HG02623 (cell line): ENCODE results near the gene NNAT.

Experiments
- ATAC-seq: cut with Tn5 transposase; IDR thresholded peaks from one replicate; pipeline ENCODE4 v1.9.1; 2021; ENCODE audit warnings: moderate library complexity; ENCODE audit not compliant: unreplicated experiment

The NNAT gene

DNA sequence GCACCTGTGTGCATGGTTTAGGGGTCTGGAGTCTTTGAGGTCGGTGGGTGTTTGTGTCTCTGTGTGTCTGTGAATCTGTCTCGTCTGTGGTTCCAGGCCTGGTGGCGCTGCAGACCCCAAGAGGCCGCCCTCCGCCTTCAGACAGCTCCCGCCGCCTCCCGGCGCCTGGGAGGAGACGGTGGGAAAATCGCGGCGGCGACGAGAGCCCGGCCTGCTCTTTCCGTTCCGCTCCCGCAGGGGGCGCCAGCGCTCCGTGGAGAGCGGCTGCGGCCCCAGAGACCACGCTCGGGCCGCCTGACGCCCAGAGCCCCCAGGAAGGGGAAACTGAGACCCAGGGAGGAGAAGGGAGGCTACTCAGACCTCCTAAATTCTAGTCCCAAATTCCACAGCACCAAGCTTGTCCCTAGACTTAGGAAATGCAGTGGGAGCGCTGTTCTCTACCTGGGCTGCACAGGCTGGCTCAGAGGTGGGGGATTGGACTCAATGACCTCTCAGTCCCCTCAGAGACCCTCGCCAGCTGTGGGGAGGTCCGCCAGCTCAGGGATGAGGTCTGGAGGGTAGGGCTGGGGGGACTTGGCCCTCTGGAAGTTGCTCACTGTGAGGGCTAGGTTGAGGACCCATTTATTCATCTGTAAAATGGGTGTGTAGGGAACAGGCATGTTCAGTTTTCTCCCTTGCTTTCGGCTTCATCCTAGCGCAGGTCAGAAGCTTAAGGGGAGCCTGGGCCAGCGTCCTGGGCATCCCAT lies 43.5 kb downstream of the NNAT start:
- ATAC-seq = no peak

GRCh38 chr20:37565134-37565811 lies 44.2 kb downstream of the NNAT start:
- no peak for ATAC-seq

DNA sequence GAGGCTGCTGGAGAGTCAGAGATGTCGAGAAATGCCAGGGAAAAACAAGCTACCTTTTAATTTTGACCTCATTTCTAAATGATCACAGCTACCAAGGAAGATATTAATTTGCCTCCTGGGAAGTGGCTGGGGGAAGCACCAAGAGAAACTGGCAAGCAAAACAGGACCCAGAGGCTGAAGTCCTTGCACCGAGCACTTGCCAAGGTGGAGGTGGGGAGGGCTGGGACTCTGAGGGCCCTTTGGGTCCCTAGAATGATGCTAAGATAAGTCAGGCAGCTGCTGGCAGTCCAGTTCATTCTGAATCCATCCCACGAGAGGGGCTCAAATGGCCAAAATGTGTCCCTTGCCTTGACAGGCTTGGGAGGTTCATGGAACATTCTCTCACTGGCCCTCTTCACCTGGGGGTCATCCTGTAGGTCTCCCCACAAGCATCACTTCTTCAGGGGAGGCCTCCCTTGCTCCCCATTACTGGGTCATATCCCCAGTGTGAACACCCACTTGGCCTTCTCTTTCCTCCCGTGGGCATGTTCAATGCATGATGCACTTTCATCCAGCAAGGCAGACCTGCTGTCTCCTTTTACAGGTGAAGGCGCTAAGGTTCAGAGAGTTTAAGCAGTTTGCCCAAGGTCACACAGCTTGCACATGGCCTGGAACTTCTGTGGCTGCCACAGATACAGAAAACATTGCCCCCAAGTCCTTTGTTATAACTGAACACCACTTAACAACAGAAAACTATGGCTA lies 45.7 kb downstream of the NNAT start:
- no peak for ATAC-seq

- ATAC-seq = no peak
Measured at GRCh38 chr20:37567331-37567665, 46.2 kb downstream of the NNAT start.

- ATAC-seq = no peak
Measured at GRCh38 chr20:37567671-37568588, 46.9 kb downstream of the NNAT start.

- no peak for ATAC-seq
Measured at GRCh38 chr20:37570419-37570818, 49.4 kb downstream of the NNAT start.

DNA sequence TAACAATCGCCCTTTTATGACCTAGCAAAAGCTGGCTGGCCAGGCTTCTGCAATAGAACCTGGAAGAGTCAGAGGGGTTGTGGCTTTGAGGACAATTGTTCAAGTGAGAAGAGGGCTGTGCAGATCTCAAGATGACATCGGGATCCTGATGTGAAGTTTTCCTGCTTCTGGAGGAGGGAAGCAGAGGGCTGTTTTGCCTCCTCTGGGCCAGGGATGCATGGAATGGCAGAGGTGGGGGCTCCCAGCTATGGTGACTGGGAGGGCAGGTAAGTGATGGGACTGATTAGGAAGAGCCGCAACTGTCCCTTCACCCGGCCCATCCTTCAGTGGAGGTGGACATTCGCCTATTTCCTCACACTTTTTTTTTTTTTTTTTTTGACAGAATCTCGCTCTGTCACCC lies 50.0 kb downstream of the NNAT start:
- no peak for ATAC-seq
